H54 (cell line): ENCODE measurements around the gene SUMO1.

ENCODE experiments used
- DNase-seq: peaks from one replicate; pipeline ENCODE4 v3.0.0; 2011; ENCODE audit warnings: low spot score, mixed read lengths; ENCODE audit not compliant: insufficient read length
- FAIRE-seq: peaks from 3 replicates; lab custom pipeline; 2011; peaks lifted over from hg19 to GRCh38; lab: Jason Lieb, UNC
- POLR2A ChIP-seq: IDR thresholded peaks from 2 replicates; pipeline ENCODE4 v1.6.1; 2011; ENCODE audit warnings: low read depth, mild to moderate bottlenecking, low read length

The SUMO1 gene

GRCh38 chr2:202184557-202184956 is 53.8 kb downstream of the SUMO1 start:
- TF ChIP-seq POLR2A, result no peak
- FAIRE-seq (no peak), DNase-seq (no peak)

- FAIRE-seq, result peak; percentile 97
- DNase-seq, result peak; percentile 38
- TF ChIP-seq POLR2A, result no peak
Measured at GRCh38 chr2:202178346-202178958, 59.9 kb downstream of the SUMO1 start.

DNA sequence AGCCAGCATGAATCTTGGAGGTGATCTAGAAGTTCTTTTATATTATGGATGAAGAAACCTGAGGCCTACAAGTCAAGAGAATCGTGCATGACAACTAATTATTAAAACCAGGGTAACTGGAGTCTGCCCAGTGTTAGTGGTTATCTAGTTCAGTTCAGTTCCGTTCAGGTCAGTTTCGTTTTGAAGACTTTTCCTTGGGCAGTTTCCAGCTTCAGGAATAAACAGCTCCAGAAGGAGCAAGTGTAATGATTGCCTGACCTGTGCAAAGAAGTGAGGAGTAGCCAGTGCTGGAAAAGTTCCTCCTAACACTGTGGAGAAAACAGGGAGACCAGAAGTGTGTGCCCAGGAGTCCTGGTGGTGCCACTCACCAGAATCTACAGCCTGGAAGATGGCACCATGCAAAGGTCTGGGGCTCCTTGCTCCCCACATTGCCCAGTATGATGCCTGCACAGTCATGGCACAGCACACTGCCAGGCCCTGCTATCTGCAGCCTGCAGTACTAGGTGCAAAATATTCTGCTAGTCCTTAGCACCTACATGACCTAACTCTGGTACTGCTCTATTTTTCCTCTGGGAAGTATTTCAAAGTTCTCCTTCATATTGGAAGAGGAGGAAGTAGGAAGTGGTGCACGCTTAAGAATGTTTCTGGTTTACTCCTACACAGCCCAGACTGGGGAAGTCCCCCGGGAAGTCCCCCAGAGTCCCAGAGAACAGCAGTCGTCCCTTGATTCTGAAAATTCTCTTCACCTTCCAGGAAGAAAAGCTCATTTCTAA is 65.8 kb downstream of the SUMO1 start:
- FAIRE-seq (peak; percentile 72), DNase-seq (no peak)
- no peak for TF ChIP-seq POLR2A

GRCh38 chr2:202171241-202171825 is 67.1 kb downstream of the SUMO1 start:
- DNase-seq (no peak), FAIRE-seq (no peak)
- TF ChIP-seq POLR2A, result no peak

DNA sequence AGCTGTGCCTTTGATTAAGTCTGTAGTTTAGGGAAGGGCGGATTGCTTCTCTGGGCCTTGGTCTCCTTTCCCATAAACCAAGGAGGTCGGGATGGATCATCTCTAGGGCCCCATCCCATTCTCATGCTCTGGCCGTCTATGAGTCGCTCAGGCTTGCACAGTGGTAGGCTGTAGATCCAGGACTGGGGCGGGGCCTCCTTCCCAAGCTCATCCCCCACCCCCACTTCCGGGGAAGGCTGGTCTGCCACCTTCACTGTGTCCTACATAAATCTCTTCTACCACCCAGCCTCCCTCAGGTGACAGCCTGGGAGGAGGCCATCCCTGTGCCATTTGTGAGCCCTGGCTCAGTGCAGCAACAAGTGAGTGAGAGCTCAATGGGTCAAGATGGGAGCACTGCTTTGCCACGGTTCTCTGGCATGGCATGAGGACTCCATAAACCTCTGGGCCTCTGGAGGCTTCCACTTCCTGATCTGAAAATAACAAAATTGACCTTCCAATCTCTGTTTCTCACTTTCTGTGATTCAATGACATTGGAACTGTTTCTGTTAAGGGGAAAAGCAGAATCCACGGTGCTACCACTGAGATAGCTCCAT is 68.5 kb downstream of the SUMO1 start:
- no peak for TF ChIP-seq POLR2A
- DNase-seq, result no peak
- no peak for FAIRE-seq

DNA sequence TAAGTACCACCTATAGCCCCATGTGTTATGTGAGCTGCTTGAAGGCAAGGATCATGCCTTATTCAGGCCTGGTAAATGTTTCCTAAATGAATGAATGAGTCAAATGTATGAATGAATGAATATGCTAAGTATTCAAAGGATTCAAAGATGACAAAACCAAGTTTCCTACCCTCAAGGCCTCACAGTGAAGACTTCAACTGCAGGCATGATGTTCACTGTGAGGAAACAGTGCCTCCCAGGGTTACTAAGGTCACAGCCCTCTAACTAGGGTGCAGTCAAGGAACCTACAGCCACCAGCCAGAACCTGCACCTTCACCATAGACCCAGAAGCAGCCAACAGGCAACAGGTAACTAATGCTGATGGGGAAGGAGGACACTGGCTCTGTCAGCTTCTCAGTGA is 69.3 kb downstream of the SUMO1 start:
- no peak for FAIRE-seq
- no peak for TF ChIP-seq POLR2A

DNA sequence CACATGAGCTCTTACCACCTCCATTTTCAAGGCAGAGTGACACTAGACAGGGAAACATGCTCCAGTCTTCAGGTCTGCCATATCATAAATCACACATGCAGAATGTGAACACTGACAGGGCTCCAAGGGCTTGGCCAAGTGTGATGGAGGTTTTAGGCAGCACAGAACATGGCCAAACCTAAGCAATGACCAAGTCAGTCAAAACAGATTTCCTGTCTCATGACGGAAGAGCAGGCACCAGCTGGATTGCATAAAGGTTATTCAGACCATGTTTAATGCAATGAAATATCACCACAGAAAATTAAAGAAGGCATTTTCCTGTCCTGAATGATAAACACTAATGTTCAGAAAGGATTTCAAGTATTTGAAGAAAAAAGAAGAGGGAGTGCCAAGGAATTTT is 72.5 kb downstream of the SUMO1 start:
- FAIRE-seq (no peak), DNase-seq (no peak)

More for the DNA sequence above, 69.3 kb downstream of the SUMO1 start:
- DNase-seq, result no peak

DNA sequence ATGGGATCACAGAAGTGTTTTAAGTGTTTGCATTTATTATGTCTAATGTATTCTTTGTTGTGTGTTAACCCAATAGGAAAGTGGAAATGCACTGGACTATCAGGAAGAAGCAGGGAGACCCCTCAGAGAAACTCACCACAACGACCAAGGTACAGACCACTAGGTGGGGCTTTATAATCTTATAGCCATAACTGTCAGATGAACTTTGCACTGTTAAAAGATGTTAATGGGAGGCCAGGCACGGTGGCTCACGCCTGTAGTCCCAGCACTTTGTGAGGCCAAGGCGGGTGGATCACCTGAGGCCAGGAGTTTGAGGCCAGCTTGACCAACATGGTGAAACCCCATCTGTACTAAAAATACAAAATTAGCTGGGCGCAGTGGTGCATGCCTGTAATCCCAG is 73.2 kb downstream of the SUMO1 start:
- FAIRE-seq (no peak), DNase-seq (no peak)
- TF ChIP-seq POLR2A, result no peak

More for the DNA sequence above, 72.5 kb downstream of the SUMO1 start:
- TF ChIP-seq POLR2A, result no peak

DNA sequence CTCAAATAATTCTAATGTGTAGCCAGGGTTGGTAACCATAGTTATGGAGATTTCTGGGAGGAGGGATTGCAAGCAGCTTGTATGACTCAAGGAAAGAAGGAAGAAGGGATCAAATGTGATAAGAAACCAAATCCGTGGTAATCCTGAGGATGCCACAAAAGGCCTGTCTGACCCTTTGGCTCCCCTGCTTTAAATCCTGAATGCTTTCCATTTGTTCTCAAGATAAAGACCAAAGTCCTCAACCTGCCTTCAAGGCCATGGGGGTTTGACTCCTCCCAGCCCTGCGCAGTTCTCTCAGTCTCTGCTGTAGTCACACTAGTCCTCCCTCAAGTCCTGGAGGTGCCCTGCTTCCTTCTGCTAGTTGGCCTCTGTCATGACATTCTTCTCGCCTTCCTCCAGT is 74.0 kb downstream of the SUMO1 start:
- FAIRE-seq (no peak), DNase-seq (no peak)
- no peak for TF ChIP-seq POLR2A

DNA sequence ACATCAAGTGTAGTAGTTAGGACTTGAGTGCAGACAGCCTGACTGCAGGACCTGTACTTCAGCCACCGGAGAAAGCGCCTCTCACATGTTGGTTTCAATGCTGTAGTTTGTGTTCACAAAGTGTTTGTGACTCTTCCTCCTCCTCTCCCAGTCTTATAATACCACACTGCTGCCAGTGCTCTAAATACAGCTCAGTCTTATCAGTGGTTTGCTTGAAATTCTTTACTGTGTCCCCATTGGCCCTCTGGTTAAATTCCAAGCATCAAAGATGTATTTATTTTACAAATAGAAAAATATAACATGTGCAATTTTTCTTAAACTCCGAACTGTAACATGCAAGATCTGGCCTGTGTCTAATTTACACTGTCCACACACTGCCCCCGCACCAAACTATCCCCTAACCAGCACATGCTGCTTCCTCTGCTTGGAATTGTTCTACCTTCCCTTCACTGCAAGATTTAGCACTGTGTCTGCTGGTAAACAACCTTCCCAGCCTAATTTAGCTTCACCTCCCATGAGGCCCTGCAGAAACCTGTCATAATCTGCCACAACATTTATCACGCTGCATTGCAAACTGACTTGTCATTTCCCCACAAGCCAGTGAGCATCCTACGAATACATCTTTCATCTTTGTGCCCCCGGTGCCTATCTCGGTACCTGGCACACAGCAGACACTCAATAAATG is 77.1 kb downstream of the SUMO1 start:
- DNase-seq (no peak), FAIRE-seq (peak; percentile 85)
- TF ChIP-seq POLR2A, result no peak

- no peak for FAIRE-seq
- no peak for DNase-seq
- no peak for TF ChIP-seq POLR2A
Measured at GRCh38 chr2:202158796-202159195, 79.6 kb downstream of the SUMO1 start.

DNA sequence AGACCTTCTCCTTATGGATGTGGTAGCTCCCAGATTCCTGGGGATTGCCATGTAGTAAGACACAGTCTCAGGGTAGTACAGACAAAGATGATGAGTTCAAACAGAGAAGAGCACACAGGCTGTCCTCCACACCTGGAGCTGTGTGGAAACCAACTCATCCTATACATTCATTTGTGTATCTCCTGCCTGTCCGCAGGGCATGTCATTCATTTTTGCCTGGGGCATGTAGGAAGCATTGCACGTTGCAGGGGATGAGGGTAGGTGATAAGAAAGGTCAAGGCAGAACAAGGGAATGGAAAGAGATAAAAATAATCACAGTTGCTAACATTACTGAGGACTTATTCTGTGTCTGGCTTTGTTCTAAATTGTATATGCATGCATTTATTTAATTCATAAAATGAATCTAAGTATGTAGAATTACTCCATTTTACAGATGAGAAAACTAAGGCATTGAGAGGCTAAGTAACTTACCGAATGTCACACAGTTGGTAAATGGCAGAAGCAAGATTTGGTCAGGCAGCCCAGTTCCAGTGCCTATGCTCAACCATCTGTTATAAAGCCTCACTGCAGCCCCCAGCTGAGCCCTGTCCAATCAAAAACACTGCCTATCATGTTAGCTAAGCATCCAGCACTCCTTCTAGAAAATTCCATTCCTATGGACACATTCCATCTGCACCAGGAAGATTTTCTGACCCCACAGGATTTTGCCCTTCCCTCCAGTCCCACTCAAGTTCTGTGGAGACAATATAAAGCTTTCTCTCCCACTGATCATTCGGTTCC is 81.0 kb downstream of the SUMO1 start:
- no peak for FAIRE-seq
- TF ChIP-seq POLR2A, result no peak
- no peak for DNase-seq
